Measurements from ENCODE around the gene IDI1.

The IDI1 gene

GRCh38 chr10:1090696-1091095 lies 41.8 kb upstream of the IDI1 start:
- Histone ChIP-seq H3K4me1 (ENCODE audit: control insufficient read depth, low read length) (no peaks in the 10 kb centered on the region), H3K27me3 (ENCODE audit: control insufficient read depth, low read length) (no peaks in the 10 kb centered on the region), H3K27ac (ENCODE audit: low read depth, low read length) (no peak overlapping the region), H3K4me2 (ENCODE audit: low read length) (no peak overlapping the region), H3F3A (ENCODE audit: control insufficient read depth, insufficient read depth) (no peaks in the 10 kb centered on the region; the same call in 1 of the 2 replicates), H3K9me2 (replicated peaks; ENCODE audit: control insufficient read depth, low read length) (no peaks in the 10 kb centered on the region), H3K9me3 (ENCODE audit: control insufficient read depth, insufficient read depth, low read length) (no peaks in the 10 kb centered on the region), H4K20me1 (ENCODE audit: control insufficient read depth, insufficient read depth, low read depth, low read length) (no peaks in the 10 kb centered on the region), H3K4me3 (ENCODE audit: low read length) (no peak overlapping the region), H3K36me3 (ENCODE audit: control insufficient read depth, low read length) (peaks cover 76% of the 10 kb centered on the region), H3K79me2 (ENCODE audit: control insufficient read depth, low read length) (no peaks in the 10 kb centered on the region)
- TF ChIP-seq CTCF (IDR thresholded peaks at IDR 0.05; ENCODE audit: low read depth, low read length, poor library complexity, severe bottlenecking) (no peak), EZH2phosphoT487 (IDR thresholded peaks at IDR 0.05; ENCODE audit: borderline replicate concordance, low read length) (no peak)

GRCh38 chr10:1089017-1089689 lies 40.2 kb upstream of the IDI1 start:
- Histone ChIP-seq H3K4me3 (ENCODE audit: low read length) (no peak overlapping the region), H3K9me2 (replicated peaks; ENCODE audit: control insufficient read depth, low read length) (no peaks in the 10 kb centered on the region), H4K20me1 (ENCODE audit: control insufficient read depth, insufficient read depth, low read depth, low read length) (no peaks in the 10 kb centered on the region), H3K27me3 (ENCODE audit: control insufficient read depth, low read length) (no peaks in the 10 kb centered on the region), H3K36me3 (ENCODE audit: control insufficient read depth, low read length) (peaks cover 73% of the 10 kb centered on the region), H3K27ac (ENCODE audit: low read depth, low read length) (no peak overlapping the region), H3K79me2 (ENCODE audit: control insufficient read depth, low read length) (no peaks in the 10 kb centered on the region), H3K4me1 (ENCODE audit: control insufficient read depth, low read length) (no peaks in the 10 kb centered on the region), H3K4me2 (ENCODE audit: low read length) (no peak overlapping the region), H3K9me3 (ENCODE audit: control insufficient read depth, insufficient read depth, low read length) (no peaks in the 10 kb centered on the region), H3F3A (ENCODE audit: control insufficient read depth, insufficient read depth) (no peaks in the 10 kb centered on the region; the same call in 1 of the 2 replicates)
- TF ChIP-seq EZH2phosphoT487 (IDR thresholded peaks at IDR 0.05; ENCODE audit: borderline replicate concordance, low read length) (no peak), CTCF (IDR thresholded peaks at IDR 0.05; ENCODE audit: low read depth, low read length, poor library complexity, severe bottlenecking) (no peak)

DNA sequence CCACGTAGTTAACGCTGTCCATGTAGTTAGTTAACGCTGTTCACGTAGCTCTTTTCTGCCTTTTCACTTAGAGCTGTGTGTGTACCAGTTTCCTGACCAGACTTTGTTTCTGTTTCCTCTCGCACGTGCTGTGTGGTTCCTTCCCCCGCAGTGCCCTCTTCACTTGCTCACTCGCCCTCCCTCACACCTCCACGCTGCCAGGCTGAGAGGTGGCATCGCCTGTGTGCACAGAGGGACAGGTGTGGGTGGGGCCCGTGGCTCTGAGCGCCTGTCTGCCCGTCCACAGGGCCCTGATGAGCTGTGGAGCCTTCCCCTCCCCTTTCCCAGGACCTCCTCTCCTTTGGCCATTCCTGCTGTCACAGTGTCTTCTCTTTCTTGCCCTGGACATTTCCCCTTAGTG lies 37.9 kb upstream of the IDI1 start:
- no peaks in the 10 kb centered on the region for H3K9me2 ChIP-seq (replicated peaks; ENCODE audit: control insufficient read depth, low read length)
- no peak overlapping the region for H3K4me2 ChIP-seq (ENCODE audit: low read length)
- no peak overlapping the region for H3K4me3 ChIP-seq (ENCODE audit: low read length)
- peaks cover 76% of the 10 kb centered on the region for H3K36me3 ChIP-seq (ENCODE audit: control insufficient read depth, low read length)
- H3K27ac ChIP-seq (ENCODE audit: low read depth, low read length) = no peak overlapping the region
- no peaks in the 10 kb centered on the region for H3K79me2 ChIP-seq (ENCODE audit: control insufficient read depth, low read length)
- no peaks in the 10 kb centered on the region for H3K27me3 ChIP-seq (ENCODE audit: control insufficient read depth, low read length)
- H3F3A ChIP-seq (ENCODE audit: control insufficient read depth, insufficient read depth) = no peaks in the 10 kb centered on the region; the same call in 1 of the 2 replicates
- TF ChIP-seq EZH2phosphoT487 (IDR thresholded peaks at IDR 0.05; ENCODE audit: borderline replicate concordance, low read length) (no peak), CTCF (IDR thresholded peaks at IDR 0.05; ENCODE audit: low read depth, low read length, poor library complexity, severe bottlenecking) (no peak)
- no peaks in the 10 kb centered on the region for H4K20me1 ChIP-seq (ENCODE audit: control insufficient read depth, insufficient read depth, low read depth, low read length)
- H3K4me1 ChIP-seq (ENCODE audit: control insufficient read depth, low read length) = no peaks in the 10 kb centered on the region
- H3K9me3 ChIP-seq (ENCODE audit: control insufficient read depth, insufficient read depth, low read length) = no peaks in the 10 kb centered on the region

All from DOHH2 (cell line).